ENCODE measurements around the gene GIGYF2.

DNA sequence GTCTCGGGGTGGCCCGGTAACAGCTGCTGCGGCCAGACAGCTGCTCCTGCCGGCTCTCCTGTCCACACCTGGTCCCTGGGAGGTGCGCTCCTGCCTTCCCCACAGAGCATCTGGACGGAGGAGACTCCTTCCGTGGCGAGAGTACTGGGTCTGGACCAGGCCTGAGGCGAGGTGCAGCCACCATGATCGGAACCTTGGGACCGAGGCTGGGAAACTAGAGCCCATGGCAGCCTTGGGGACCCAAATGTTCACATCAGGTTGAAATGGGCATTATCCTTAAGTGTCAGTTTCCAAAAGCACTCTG, 628 bp downstream of the GIGYF2 start:
- TF ChIP-seq EP300 (IDR thresholded peaks at IDR 0.05; ENCODE audit: low read depth): no peak
- TF ChIP-seq, protein P1, sequence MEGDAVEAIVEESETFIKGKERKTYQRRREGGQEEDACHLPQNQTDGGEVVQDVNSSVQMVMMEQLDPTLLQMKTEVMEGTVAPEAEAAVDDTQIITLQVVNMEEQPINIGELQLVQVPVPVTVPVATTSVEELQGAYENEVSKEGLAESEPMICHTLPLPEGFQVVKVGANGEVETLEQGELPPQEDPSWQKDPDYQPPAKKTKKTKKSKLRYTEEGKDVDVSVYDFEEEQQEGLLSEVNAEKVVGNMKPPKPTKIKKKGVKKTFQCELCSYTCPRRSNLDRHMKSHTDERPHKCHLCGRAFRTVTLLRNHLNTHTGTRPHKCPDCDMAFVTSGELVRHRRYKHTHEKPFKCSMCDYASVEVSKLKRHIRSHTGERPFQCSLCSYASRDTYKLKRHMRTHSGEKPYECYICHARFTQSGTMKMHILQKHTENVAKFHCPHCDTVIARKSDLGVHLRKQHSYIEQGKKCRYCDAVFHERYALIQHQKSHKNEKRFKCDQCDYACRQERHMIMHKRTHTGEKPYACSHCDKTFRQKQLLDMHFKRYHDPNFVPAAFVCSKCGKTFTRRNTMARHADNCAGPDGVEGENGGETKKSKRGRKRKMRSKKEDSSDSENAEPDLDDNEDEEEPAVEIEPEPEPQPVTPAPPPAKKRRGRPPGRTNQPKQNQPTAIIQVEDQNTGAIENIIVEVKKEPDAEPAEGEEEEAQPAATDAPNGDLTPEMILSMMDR (IDR thresholded peaks at IDR 0.05): no peak
- TF ChIP-seq POLR2AphosphoS5 (IDR thresholded peaks at IDR 0.05): peak in 1 of 3 donors; percentile 19
- TF ChIP-seq POLR2A (IDR thresholded peaks at IDR 0.05): peak; percentile 5

Measured in transverse colon (tissue), 4 donors.